GM15510 (cell line): ENCODE results near the gene RHEB.

Source experiments
- POLR2A ChIP-seq: IDR thresholded peaks from 3 replicates; pipeline ENCODE4 v1.6.1; 2011; ENCODE audit warnings: borderline replicate concordance; ENCODE audit not compliant: insufficient read length; ENCODE audit errors: extremely low read depth

The RHEB gene

DNA sequence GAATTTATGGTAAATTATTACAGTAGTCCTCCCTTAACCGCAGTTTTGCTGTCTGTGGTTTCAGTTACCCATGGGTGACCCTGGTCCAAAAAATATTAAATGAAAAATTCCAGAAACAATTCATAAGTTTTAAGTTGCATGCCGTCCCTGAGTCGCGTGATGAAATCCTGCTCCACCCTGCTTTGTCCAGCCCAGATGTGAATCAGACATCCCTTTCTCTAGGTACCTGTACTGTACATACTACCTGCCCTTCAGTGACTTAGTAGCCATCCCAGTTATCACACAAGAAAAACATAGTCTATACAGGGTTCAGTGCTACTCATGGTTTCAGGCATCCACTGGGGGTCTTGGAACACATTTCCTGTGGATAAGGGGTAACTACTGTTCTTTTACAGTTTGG is 20.5 kb upstream of the RHEB start:
- TF ChIP-seq POLR2A, result no peak

DNA sequence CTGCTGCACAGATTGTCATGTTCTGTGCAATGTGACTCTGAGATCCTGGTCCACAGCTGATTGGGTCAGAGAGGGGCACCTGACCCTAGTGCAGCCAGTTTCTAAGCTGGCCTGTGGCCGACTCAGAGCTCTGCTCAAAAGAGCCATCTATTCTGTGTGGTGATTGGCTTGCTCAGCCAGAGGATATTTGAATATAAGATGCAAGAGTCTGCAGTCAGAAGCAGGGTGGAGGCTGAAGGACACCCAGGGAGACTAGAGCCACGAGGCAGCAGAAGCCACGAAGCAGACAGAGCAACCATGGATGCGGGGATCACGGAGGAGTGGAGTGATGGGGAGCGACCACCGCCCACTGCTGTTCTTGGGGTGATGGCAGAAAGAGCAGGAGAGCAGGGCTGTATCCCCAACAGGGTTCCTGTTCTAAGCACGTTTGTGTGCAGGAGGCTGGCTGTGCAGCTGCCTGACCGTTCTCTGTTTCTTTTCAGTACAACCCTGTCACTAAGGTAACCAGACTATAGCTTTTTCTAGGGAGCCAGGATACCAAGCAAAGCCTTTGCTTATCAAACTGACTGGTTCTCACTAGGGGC is 19.5 kb upstream of the RHEB start:
- TF ChIP-seq POLR2A, result no peak

DNA sequence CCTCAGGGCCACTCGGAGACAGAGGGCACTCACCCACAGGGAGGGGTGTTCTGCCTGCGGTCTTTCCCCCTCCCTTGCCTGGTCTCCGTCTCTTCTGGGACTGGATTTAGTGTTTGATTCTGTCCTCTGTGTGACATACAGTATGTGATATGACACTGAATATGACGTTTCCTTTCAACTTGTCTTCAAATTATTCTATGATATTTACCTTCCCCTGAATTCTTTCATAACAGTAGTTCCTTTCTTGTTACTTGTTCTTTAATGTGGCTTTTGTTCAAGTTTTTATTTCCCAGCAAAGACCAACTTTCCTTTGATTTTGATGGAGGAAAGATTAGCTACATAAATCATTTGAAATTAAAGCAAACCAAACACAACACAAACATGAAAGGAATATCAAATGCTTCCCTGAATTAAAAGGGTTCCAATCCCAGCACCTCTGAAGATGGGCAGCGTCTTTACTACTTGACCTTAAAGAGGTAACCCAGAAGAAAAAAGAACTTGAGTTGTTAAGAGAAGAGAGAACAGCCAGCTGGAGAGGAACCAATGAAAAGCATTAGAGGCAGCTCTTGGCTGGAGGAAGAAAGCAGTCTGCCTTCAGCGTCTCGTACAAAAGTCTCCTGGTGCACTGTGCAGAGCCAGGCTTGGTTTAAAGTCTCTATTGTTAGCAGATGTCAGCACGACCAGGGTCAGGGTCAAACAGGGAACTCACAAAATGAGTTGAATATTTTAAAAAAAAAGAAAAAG is 18.3 kb upstream of the RHEB start:
- TF ChIP-seq POLR2A, result no peak

DNA sequence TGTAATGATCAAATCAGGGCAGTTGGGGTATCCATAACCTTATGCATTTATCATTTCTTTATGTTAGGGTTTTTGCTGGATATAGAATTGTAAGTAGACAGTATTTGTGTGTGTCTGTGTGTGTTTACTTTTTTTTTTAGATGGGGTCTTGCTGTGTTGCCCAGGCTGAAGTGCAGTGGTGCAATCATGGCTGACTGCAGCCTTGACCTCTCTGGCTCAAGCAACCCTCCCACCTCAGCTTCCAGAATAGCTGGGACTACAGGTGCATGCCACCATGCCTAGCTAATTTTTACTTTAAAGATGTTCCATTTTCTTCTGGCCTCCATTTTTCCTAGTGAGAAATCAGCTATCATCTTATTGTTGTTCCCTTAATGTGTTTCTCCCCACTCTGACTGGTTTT is 10.1 kb upstream of the RHEB start:
- no peak for TF ChIP-seq POLR2A

DNA sequence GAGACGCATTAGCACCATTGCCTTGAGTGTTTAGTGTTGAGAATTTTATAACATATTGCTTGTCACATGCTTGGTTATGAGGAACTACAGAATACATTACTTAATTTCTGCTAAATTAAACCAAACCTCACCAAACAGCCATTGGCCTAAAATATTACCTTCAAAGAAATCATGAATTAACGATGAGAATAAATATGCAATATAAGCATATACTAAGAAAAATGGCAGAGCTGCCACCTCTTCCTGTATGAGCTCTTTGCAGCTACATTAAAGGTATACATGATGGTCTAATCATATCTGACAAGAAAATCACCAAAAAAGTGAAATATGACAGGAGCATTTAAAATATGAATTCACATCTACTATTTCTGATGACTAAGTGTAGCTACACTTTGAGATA is 5.2 kb upstream of the RHEB start:
- TF ChIP-seq POLR2A, result no peak

DNA sequence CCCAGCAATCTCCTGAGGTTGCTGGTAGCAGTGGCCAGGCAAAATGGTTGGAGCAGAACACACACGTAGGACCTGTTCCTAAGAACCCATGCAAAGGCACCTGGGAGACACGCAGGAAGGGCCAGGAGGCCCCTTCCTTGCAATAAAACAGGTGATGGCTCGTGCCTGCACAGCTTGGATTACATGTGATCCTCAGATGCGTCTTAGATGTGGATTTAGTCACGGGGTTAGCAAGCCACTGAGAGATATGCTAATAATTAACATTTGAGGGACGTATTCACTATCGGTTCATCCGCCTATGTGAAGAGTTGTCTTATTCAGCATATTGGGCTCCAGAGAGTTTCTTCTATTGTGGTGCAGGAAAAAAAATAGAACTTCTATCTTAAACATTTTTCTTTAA is 4.6 kb upstream of the RHEB start:
- no peak for TF ChIP-seq POLR2A

DNA sequence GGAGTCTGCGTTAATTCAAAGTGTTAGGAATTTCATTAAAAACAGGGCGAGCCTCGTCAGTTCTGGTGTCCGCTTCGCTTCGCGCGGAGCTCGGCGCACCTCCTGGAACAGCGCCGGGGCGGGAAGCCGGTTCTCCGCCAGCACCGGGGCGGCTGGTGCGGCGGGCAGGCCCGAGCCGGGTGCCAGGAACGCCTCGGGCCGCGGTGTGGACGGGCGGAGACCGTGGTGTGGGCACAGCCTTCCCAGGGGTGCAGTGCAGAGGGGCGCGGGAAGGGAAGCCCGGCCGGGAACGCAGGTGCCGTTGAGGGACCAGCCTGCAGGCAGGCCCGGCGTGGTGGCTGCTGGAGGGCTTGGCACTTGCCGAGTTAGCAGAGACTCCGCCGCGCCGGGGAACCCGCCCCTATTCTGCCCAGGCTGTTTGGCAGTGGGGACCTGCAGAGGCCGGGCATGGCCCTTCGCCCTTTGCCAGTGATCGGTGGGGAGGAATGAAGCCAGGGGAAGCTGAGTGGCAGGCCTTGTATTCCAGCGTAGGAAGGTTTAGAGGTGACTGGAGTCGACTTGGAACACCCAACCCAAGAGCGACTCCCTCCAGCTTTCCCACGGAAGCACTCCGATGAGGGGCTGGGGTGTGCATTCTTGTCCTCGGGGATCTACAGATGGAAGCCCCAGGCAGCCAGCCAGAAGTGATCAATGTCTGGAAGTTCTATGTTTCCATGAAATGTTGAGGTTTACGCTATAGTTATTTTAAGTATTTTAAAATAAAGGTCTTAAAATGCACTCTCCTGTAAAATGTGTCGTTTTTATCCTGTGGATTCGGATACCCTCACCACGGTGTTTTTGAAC is 945 bp upstream of the RHEB start:
- TF ChIP-seq POLR2A, result no peak

DNA sequence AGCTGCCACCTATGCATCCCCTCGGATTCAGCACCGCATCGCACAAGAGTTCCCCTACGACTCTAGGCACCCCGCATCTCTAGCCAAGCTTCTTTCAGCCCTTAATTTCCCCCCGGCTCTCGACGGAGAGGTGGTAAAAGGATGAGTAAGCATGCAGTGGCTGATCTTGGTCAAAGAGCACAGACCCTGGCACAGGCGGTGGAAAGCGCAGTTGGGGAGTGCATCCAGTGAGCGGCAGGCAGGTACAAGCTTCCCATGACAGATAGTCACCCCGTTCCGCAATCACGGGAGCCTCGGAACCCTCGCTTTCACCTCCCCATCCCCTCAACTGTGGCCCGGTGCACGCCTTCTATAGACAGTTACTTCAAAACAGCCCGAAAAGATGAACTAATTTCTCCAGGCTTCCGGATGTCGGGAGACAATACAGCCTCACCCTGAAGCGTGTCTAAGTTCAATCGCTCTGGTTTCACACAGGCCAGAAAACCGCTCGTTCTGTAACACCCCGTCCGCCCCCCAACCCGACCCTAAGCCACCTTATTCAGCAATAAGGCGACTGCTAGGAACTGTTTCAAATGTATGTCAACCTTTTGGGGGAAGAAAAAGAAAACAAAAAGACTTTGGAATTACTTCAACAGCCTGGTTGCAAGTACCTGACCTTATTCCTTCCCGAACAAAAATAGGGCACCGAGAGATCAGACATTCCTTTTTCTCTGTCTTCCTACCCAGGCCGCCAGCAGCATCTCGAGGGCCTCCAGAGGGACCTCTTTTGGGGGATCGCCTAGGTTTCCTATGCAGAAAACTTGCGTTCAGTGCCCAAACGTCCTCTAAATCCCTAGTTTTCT is 1.4 kb downstream of the RHEB start:
- no peak for TF ChIP-seq POLR2A

DNA sequence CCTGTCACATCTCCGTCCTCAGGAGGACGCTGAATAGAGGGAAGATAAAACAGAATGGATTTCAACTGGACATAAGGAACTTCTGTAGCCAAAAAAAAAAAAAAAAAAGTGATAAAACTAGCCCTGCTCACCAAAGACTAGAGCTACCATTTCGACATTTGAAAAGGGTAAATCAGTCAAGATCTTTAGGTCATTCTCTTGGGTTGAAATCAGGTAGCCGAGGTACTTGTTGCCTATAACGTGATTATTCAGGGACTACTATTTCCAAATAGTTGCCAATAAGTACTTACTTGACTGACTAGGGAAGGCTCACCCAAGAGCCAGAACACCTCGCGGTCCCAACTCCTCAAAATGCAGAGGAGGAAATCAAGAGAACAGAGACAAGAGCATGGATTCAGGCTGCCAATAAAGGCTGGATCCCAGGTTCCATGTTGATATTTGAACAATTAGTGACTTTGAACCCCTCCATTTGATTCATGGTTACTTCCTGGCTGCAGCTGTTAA is 2.0 kb downstream of the RHEB start:
- TF ChIP-seq POLR2A, result no peak

DNA sequence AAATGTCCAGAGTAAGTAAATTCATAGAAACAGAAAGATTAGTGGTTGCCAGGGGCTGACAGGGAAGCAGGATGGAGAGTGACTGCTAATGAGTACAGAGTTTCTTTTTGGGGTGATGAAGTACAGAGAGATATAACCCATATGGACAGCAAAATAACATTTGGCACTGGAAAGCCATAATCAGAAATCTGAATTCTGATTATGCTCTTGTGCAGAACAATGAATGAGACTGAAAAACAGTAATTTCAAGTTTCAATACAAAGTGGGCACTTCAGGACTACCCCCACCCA is 4.5 kb downstream of the RHEB start:
- no peak for TF ChIP-seq POLR2A

DNA sequence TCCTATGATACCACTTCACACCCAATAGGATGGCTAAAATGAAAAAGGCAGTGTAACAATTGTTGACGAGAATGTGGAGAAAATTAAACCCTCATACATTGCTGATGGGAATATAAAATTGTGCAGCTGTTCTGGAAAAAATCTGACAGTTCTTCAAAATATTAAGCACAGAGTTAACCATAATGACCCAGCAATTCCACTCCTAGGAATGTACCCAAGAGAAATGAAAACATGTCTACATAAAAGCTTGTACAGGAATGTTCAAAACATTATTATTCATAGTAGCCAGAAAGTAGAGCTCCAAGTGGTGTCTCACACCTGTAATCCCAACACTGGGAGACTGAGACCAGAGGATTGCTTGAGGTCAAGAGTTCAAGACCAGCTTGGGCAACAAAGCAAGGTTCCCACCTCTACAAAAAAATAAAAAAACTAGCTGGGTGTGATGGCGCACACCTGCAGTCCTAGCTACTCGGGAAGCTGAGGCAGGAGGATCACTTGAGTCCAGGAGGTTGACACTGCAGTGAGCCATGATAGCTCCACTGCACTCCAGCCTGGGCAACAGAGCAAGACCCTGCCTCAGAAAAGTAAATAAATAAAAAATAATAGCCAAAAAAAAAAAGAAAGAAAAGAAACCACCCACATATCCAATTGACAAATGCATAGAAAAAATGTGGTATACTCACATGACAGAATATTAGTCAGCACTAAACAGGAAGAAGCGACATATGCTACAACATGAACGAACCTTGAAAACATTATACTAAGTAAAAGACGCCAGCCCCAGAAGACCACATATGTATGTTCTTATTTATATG is 5.0 kb downstream of the RHEB start:
- no peak for TF ChIP-seq POLR2A

DNA sequence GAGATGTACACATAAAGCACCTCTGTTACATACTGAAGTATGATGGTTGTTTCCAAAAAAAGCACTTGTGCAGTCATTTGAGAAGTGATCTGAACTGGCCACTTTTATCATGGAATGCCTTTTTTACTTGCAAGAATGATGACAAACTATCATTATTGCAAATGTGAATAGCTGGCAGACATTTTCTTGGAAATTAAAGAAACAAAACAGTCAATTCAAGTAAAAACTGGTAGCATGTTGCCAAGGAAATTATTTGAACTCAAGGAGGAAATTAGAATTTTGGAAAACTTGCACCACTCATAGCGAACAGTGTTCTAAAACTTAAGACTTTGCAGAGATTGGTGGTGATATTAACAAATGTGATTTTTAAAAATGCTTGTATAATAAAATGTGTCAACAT is 6.6 kb downstream of the RHEB start:
- no peak for TF ChIP-seq POLR2A

DNA sequence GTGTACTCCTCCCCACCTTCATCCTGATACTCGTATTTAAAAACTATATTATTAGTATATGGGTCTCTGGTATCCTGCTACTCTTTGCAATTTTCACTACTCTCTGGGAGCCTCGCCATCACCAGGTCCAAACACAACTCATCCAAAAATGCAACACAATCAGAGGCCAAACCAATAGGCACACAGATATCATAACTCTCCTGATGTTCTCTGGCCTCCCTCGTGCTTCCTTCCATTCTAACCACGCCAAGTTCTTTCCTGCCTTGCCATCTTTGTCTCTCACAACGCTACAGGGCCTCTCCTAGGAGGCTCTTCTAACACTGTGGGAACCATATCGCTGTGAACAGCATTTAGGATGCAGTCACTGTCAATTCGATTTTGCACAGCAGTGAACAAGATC is 7.3 kb downstream of the RHEB start:
- no peak for TF ChIP-seq POLR2A

DNA sequence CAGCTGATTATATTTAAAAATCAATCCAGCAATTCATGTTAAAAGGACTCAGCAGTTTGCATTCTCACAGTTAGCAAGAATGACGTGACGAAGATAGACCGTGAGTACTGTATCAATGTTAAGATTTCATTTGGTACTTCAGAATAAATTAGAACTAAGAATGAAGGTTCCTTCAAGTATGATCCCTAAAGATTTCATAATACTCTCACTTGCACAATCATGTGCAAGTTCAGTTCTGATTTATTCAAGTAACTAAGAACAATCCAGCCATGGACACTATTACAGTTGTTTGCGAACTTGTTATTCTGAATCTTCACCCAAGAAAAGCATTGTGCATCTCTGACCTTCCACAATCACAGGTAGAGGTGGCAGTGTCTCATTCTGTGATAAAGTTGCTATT is 7.7 kb downstream of the RHEB start:
- no peak for TF ChIP-seq POLR2A
